Thoracic aorta (tissue), 2 donors: ENCODE data around the gene IL21. TPM values are rescaled to one million over a fixed set of nuclear protein-coding genes. Genes with fewer than 3 reads are reported as not detected.

Experiments
- ATAC-seq: fragments of 150-250 bp; one replicate; pipeline ENCODE4 v1.8.0; 2017; ENCODE audit warnings: low read depth; ENCODE audit not compliant: insufficient number of reproducible peaks, low FRiP score
- DNase-seq: peaks from one replicate; pipeline ENCODE4 v3.0.0-alpha.2; 2020; ENCODE audit warnings: low spot score
- H3K27ac ChIP-seq, 2 donors: fragments of 200-600 bp; sonication (generic); 1 replicate in 1 of 2; 2 replicates in 1 of 2; pipeline ENCODE4 v1.5.1; 2016; ENCODE audit warnings: mild to moderate bottlenecking in 2 of 2, moderate library complexity in 2 of 2
- H3K27me3 ChIP-seq: fragments of 200-600 bp; sonication (generic); replicated peaks from 2 replicates; pipeline ENCODE4 v1.6.0; 2016; ENCODE audit warnings: mild to moderate bottlenecking; ENCODE audit not compliant: insufficient read depth
- H3K36me3 ChIP-seq: fragments of 200-600 bp; sonication (generic); one replicate; pipeline ENCODE4 v1.5.1; 2016
- H3K4me1 ChIP-seq, 2 donors: fragments of 200-600 bp; sonication (generic); 1 replicate in 1 of 2; 2 replicates in 1 of 2; pipeline versions ENCODE4 v1.5.1 to v1.6.0; 2016; ENCODE audit warnings: low read depth in 2 of 2, mild to moderate bottlenecking in 1 of 2; ENCODE audit not compliant: control insufficient read depth in 1 of 2
- H3K4me3 ChIP-seq: fragments of 200-600 bp; sonication (generic); 2 replicates; pipeline ENCODE4 v1.5.1; 2016; ENCODE audit warnings: mild to moderate bottlenecking
- H3K9me3 ChIP-seq: fragments of 200-600 bp; sonication (generic); 2 replicates; pipeline ENCODE4 v1.5.1; 2016
- total RNA-seq, 2 donors: library from RNA; depleted of rRNA; stranded (reverse); fragments of >200 nt; gene quantifications; one replicate each; pipeline versions ENCODE4 v1.1.0 to v1.2.3, GENCODE V29; 2016
- TF ChIP-seq, protein P1 (sequence below): fragments of 200-600 bp; sonication (generic); IDR thresholded peaks from one replicate; pipeline ENCODE4 v1.5.1; 2019; ENCODE audit warnings: antibody characterized with exemption

The IL21 gene
- total RNA-seq, 2 donors from 2014 or later = not detected

DNA sequence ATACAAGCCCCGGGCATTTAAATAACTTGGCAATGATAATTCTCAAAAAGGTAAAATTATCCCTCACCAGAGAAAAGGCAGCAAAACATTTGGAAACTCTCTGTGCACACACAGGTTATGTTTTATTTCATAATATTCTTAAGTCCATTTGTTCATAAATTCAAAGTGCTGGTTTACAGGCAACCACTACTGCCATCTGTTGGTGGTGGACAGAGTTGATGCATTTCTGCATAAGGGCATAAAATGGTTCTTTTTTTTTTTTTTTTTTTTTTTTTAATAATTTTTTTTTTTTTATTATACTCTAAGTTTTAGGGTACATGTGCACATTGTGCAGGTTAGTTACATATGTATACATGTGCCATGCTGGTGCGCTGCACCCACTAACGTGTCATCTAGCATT, 31.5 kb upstream of the IL21 start:
- no peak for DNase-seq
- Histone ChIP-seq H3K4me3 (no peak overlapping the region), H3K9me3 (no peaks in the 10 kb centered on the region), H3K27me3 (no peaks in the 10 kb centered on the region), H3K4me1 (no peaks in the 10 kb centered on the region), H3K27ac (no peak overlapping the region), H3K36me3 (no peaks in the 10 kb centered on the region)
- TF ChIP-seq, protein P1, sequence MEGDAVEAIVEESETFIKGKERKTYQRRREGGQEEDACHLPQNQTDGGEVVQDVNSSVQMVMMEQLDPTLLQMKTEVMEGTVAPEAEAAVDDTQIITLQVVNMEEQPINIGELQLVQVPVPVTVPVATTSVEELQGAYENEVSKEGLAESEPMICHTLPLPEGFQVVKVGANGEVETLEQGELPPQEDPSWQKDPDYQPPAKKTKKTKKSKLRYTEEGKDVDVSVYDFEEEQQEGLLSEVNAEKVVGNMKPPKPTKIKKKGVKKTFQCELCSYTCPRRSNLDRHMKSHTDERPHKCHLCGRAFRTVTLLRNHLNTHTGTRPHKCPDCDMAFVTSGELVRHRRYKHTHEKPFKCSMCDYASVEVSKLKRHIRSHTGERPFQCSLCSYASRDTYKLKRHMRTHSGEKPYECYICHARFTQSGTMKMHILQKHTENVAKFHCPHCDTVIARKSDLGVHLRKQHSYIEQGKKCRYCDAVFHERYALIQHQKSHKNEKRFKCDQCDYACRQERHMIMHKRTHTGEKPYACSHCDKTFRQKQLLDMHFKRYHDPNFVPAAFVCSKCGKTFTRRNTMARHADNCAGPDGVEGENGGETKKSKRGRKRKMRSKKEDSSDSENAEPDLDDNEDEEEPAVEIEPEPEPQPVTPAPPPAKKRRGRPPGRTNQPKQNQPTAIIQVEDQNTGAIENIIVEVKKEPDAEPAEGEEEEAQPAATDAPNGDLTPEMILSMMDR = no peak
- ATAC-seq = no peak

DNA sequence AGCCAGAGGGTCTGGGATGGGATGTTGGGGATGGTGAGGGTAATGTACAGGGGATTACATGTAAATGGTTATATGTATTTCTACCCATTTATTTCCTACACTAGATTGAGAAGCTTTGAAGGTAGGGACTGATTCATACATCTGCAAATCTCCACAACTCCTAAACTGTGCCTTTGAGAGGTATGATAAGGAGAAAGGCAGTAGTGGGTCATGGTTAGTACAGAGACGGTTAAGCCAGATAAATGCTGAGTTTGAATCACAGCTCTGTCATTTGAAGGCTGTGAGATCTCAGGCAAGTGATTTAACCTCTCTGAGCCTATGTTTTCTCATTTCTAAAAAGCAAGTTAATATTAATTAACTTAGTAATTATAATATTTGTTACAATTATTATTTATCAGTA, 29.3 kb upstream of the IL21 start:
- ATAC-seq (no peak), DNase-seq (no peak)
- no peaks in the 10 kb centered on the region for H3K36me3 ChIP-seq
- no peak overlapping the region for H3K4me3 ChIP-seq
- no peaks in the 10 kb centered on the region for H3K4me1 ChIP-seq
- H3K9me3 ChIP-seq = no peaks in the 10 kb centered on the region
- no peak overlapping the region for H3K27ac ChIP-seq
- H3K27me3 ChIP-seq = no peaks in the 10 kb centered on the region
- TF ChIP-seq, protein P1 = no peak

DNA sequence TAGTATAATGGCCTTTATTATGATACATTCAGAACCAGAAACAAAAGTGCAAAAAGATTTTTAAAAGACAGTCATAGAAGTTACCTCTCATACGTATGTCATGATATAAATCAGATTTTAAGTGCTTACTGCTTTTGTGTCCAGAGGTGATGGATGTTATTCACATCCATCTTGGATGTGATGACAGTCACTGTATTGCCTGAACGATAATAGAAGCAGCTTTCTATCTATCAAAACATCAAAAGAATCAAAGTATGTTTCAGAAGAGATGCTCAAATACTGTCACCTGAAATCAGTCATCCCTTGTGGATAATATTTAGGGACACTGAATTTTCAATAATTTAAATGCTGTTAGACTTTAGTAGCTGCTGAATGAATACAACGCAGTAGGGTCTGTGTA, 26.8 kb upstream of the IL21 start:
- Histone ChIP-seq H3K27ac (no peak overlapping the region), H3K9me3 (no peaks in the 10 kb centered on the region), H3K36me3 (no peaks in the 10 kb centered on the region), H3K4me3 (no peak overlapping the region), H3K27me3 (no peaks in the 10 kb centered on the region), H3K4me1 (no peaks in the 10 kb centered on the region)
- ATAC-seq = no peak
- no peak for DNase-seq
- TF ChIP-seq, protein P1 = no peak

DNA sequence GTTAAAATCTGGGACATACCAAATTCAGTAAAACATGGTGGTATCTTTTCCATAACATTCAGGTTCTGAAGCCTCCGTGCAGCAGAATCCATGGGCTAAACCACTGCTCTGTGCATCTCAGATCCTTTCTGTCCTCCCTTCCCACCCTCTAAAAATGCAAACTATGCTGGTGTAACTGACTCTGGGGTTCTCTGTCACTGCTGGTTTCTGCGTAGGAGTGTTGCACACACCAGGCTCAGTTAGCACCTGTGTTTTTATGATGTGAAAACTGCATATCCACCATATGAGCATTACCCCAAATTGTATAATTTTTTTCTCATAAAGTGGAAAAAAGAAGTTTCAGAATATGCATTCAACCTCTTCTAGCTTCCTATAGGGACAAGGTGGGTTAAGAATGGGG, 22.4 kb upstream of the IL21 start:
- Histone ChIP-seq H3K27ac (no peak overlapping the region), H3K4me3 (no peak overlapping the region), H3K9me3 (no peaks in the 10 kb centered on the region), H3K36me3 (no peaks in the 10 kb centered on the region), H3K27me3 (no peaks in the 10 kb centered on the region), H3K4me1 (no peaks in the 10 kb centered on the region)
- TF ChIP-seq, protein P1 = no peak
- DNase-seq (no peak), ATAC-seq (no peak)

DNA sequence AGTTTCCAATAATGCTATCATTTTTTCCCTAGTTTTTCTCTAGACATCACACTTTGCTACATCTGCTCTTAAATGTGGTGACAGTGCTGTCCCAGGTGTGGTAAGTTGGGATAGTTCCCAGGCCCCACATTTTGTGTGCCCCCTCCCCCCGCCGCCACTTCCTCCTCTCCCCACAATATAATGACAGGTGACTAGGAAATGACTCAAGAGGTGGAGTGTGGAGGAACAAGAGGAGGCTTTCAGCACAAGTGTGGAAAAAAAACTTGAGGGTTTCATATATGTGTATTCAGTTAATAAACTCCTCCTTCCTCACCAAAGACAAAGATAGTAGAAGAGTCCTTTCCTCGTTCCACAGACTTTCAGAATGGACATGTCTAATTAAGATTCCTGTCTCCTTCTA, 18.3 kb upstream of the IL21 start:
- Histone ChIP-seq H3K4me3 (no peak overlapping the region), H3K27me3 (no peaks in the 10 kb centered on the region), H3K4me1 (no peaks in the 10 kb centered on the region), H3K36me3 (no peaks in the 10 kb centered on the region), H3K27ac (no peak overlapping the region), H3K9me3 (no peaks in the 10 kb centered on the region)
- TF ChIP-seq, protein P1 = no peak
- no peak for ATAC-seq
- no peak for DNase-seq
